Mucosa of gallbladder (tissue), 1 donor: ENCODE data around the gene C19orf25. TPM values are rescaled to one million over a fixed set of nuclear protein-coding genes. Genes with fewer than 3 reads are reported as not detected.

Experiments used
- DNase-seq: peaks from one replicate; pipeline ENCODE4 v3.0.0-alpha.2; 2020; ENCODE audit warnings: low spot score
- total RNA-seq: library from RNA; stranded (reverse); gene quantifications from one replicate; pipeline ENCODE4 v1.2.1, GENCODE V29; 2021
- donor health status: DM: no; HTN: no; CAD: no.

C19orf25 gene
- total RNA-seq, 1 donor from 2014 or later = 41.6 TPM

DNA sequence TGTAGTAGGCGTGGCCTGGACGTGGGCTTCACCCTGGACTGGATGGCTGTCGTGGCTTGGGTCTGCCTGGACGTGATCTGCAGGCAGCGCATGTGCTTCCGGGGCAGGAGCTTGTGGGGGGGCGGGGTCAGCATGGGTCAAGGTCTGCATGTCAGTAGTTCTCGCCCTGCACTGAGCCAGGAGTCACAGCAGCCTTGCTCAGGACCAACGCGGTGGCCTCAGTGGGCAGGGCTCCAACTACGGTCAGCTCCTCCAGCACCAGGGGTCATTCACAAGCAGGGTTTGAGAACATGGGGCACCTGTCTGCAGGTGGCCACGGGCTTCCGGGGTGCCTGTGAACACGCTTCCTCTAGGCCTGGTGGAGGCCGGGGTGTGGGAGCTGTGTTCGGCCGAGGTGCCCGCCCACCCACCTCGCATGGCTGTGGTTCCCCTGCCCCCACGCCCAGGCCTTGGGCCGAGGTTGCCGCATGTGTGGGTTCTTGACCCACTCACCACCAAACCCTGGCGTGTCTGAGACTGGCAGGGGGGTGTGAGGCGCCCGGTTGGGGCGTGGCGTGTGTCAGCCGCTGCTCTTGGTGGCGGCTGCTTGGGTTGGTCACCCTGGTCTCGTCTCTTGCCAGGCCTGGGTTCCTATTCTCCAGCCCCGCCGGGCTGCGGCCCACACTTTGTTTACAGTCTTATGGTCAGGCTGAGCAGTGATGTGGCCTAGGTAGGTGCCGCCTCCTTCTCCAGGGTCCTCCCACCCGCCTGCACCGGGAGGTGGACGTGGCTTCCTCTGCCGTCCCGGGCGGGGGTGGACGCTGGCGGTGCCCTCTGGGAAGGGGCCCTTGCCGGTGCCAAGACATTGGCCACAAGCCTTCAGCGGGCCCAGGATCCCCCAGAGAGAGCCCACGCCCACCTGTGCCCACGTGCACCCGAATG is 45.6 kb downstream of the C19orf25 start:
- DNase-seq = no peak

- no peak for DNase-seq
Observed at GRCh38 chr19:1432507-1432887, 46.5 kb downstream of the C19orf25 start.

DNA sequence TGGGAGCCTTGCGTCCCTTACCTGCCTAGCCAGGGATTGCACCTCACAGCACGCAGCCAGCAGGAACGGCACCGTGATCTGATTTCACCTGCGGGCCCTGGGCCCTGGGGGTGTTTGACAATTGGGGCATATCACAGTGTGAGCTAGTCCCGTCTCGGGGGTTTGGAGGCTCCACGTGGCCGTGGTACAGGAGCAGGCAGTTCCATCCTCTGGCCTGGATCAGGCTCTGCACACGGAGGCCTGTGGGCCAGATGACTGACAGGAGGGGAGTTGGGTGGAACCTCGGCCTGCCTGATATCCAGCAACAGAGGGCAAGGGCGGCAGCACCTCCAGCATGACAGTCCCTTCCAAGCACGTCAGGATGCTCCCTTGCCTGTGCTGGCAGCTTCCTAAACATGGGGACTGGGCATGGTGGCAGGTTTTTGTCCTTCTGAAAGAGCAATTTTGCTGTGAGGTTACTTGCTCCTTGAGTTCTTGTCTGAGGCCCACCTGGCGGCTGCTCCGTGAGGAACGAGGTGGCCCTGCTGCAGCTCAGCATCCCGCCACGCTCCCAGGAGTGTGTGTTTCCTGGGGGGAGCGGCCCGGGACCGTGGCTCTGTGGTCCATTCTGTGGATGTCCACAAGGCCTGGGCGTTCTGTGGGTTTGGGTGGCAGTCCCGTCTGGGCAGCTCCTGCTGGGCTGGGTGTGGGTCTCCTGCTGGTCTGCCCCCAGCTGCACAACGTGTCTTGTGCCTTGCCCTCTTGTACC is 47.1 kb downstream of the C19orf25 start:
- no peak for DNase-seq

DNA sequence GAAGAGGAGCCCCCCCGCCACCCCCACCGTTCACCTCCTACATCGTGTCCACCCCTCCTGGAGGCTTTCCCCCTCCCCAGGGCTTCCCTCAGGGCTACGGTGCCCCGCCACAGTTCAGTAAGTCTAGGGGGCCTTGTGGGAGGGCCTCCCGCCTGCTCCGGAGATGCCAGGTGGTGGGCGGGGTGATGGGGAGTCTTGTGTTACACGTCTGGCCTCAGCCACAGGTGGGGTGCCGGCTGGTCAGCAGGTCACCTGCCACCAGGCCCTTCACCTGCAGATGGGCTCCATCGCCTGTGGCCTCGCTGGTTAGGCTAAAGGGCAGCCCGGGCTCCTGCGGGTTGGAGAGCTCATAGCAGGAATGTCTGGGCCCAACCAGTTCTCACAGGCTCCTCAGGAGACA is 48.8 kb downstream of the C19orf25 start:
- DNase-seq = no peak

GRCh38 chr19:1429750-1430149 is 49.3 kb downstream of the C19orf25 start:
- DNase-seq = peak; percentile 66

DNA sequence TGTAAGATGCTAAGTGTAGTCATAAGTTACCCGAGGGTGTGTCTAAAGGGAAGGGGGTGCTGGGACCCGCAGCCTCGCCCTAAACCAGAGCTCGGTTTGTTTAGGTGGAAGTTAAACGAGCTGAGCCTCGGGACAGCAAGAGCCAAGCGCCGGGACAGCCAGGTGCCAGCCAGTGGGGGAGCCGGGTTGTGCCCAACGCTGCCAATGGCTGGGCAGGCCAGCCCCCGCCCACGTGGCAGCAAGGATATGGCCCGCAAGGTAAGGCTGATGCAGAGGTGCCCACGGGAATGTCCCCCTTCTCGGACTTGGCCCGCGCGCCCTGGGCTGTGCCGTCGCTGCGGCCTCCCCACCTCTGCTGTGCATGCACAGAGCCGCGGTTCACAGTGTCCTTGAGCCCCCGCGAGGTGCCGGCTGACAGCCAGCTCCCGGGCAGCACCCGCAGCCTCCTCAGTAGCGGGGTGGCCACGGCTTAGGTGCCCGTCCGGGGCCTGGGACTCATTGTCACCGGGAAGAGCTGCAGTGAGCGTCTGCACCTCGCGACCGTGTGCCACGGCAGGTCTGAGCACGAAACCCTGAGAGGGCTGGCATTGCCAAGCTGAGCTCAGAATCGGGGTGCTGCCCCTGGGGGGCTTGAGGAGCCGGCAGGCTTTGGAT is 50.1 kb downstream of the C19orf25 start:
- DNase-seq = no peak

DNA sequence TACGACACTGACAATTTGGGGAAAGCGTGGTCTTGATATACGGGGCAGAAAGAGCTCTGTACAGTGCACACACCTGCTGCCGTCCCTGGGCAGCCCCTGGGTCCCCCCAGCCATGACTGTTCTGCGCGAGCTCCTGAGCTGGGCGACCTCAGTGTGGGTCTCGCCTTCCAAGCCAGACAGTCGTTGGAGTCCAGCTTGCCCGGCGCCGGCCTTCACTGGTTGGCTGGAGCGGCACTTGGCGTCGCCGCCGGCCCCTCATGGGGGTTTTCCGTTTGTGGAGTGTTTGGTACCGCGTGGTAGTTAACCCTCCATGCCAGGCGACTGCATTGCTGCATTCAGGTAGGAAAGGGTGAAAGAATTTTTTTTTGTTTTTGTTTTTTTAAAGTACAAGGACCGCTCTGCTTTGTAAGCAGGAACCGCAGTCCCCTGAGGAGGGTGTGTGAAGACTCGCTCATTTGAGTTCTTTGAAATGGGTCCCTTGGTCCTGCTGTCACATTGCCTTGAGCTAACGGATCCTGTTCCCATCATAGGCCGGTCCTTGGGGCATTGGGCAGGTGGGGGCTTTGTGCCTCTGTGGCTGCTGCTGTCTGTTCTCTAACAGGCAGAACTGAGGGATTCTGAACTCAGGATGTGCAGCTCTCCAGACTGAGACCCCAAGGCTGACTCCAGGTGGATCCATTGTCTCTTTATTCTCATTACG is 51.6 kb downstream of the C19orf25 start:
- DNase-seq = no peak

GRCh38 chr19:1426736-1427135 is 52.3 kb downstream of the C19orf25 start:
- no peak for DNase-seq

GRCh38 chr19:1425902-1426301 is 53.1 kb downstream of the C19orf25 start:
- DNase-seq = no peak

GRCh38 chr19:1425102-1425837 is 53.7 kb downstream of the C19orf25 start:
- DNase-seq = no peak

DNA sequence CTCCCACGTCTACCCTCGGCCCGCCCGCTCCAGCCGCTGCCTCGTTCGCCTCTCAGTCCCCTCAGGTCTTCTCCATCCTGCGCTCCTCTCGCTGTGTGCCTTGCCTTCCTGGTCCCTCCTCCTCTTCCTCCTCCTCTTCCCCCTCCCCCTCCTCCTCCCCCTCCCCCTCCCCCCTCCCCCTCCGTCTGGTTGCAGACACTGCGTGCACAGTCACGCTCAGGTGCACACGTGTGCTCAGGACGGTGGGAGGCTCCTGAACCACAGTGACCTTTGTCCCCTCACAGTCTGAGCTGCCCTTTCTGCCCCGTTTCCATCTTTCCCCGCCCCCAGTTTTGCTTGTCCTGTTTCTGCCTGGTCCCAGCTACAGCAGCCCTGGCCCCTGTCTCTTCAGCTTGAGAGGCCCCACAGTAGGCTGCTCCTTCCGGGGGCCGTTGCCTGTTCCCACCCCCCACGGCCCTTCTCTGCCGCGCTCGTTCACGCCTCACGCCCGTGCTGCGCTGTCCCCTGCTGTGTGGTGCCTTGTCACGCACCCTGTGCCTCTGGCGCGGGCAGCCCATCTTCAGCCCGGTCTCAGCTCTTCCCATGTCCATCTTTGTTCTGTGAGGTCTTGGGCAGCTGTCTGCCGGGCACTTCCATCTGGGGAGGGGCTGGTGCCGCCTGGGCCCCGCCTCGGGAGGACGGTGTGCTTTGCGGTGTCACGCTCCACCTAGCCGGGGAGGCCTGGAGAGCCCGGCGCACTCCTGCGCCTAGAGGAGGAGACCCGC is 54.6 kb downstream of the C19orf25 start:
- DNase-seq = no peak

DNA sequence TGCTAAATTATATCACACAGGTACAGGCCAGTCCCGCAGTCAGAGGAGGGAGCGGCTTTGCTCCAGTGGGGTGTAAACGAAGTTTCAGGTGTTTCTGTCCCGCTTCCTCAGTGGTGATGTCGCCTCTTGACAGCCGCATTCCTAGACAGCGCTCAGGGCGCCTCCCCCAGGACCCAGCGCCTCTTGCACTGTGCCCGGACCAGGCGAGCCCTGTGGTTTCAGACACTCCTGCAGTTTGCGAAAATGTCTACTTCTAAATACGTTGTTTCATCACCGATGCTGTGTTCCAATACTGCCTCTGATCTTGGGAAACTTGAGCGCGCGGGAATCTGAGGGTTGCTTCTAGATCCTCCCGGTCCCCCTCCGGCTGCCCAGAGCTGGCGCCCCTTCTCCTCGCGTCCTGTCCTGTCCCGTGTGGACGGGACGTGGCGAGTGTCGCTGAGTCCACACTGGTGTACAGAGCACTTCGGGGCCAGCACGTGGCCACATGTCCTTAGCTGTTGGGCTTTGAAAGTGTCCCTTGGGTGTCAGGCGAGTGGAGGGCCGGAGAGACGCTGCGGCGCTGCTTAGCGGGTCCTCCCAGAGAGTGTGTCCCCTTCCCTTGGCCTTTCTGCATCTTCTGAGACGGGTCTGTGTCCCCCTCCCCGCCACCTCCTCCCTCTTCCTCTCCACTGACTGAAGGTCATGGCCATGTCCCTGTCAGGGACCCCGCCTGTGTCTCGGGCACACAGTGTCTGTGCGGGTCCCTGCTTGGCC is 55.4 kb downstream of the C19orf25 start:
- no peak for DNase-seq

Other genes with a start within 250 kb of the C19orf25 start
- gene CBARP, start 241.2 kb downstream of the C19orf25 start, total RNA-seq = 1.1 TPM
- 213 TPM for gene ATP5F1D, start 237.5 kb downstream of the C19orf25 start, total RNA-seq
- gene MIDN, start 230.6 kb downstream of the C19orf25 start, total RNA-seq = 127 TPM
- gene CIRBP, start 209.9 kb downstream of the C19orf25 start, total RNA-seq = 382 TPM
- 57.6 TPM for gene FAM174C, start 203.7 kb downstream of the C19orf25 start, total RNA-seq
- gene EFNA2, start 193.3 kb downstream of the C19orf25 start, total RNA-seq = 8.4 TPM
- 121 TPM for gene NDUFS7, start 95.3 kb downstream of the C19orf25 start, total RNA-seq
- 27.9 TPM for gene GAMT, start 77.7 kb downstream of the C19orf25 start, total RNA-seq
- gene DAZAP1, start 71.6 kb downstream of the C19orf25 start, total RNA-seq = 77.7 TPM
- gene RPS15, start 40.8 kb downstream of the C19orf25 start, total RNA-seq = 877 TPM
- 0.43 TPM for gene APC2, start 29.1 kb downstream of the C19orf25 start, total RNA-seq
- gene PCSK4, start 11.1 kb upstream of the C19orf25 start, total RNA-seq = 11.7 TPM
- 80.5 TPM for gene REEP6, start 12.0 kb upstream of the C19orf25 start, total RNA-seq
- 4.4 TPM for gene ADAMTSL5, start 33.8 kb upstream of the C19orf25 start, total RNA-seq
- gene PLK5, start 44.9 kb upstream of the C19orf25 start, total RNA-seq = 0.89 TPM
- 58.6 TPM for gene MEX3D, start 89.1 kb upstream of the C19orf25 start, total RNA-seq
- 82.8 TPM for gene MBD3, start 113.7 kb upstream of the C19orf25 start, total RNA-seq
- 254 TPM for gene UQCR11, start 126.2 kb upstream of the C19orf25 start, total RNA-seq
- 83.0 TPM for gene TCF3, start 173.4 kb upstream of the C19orf25 start, total RNA-seq